ENCODE measurements around the gene PDZD2.

- TF ChIP-seq POLR2AphosphoS5 (IDR thresholded peaks at IDR 0.05; ENCODE audit: low read depth) (no peak), GABPA (IDR thresholded peaks at IDR 0.05; ENCODE audit: low read depth) (no peak), REST (IDR thresholded peaks at IDR 0.05; ENCODE audit: insufficient replicate concordance, low read depth) (no peak)
Measured at GRCh38 chr5:31768046-31768445, 129.1 kb downstream of the PDZD2 start.

All from HL-60 (cell line).